ENCODE data around the gene POFUT2. TPM values are rescaled to one million over a fixed set of nuclear protein-coding genes. Genes with fewer than 3 reads are reported as not detected.

POFUT2 gene
- total RNA-seq, 2 experiments from 2014 or later: 56.6 to 57.2 TPM

DNA sequence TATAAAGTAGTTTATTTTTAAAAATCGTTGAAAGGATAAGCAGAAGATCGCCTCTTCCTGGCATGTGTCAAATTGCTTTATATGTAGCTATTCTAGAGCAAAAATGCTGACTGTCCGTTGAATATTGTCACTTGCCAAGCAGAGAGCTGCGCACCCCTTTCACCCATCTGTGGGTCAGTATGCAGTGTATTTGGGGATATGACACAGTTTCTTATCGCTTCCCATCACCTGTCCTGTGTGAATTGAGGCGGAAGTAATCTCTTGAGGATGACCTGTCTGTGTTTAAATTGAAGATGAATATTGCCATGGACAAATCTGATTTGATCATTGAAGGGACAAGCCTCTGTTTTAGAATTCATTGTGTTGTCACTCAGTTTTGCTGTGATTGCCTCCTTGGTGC is 52.2 kb downstream of the POFUT2 start:
- Histone ChIP-seq H3K27ac (ENCODE audit: low read depth in 1 of 2, low read length in 2 of 2) (no peak overlapping the region), H3K9me3 (ENCODE audit: control insufficient read depth in 1 of 2, insufficient read depth in 1 of 2, low read length in 2 of 2) (no peaks in the 10 kb centered on the region), H3K36me3 (ENCODE audit: insufficient read depth, low read length) (no peaks in the 10 kb centered on the region), H3K27me3 (ENCODE audit: control insufficient read depth in 1 of 2, insufficient read depth in 2 of 2, low read length in 2 of 2) (peaks cover 11 to 15% of the 10 kb centered on the region in 2 experiments), H3K4me3 (ENCODE audit: low read length) (no peak overlapping the region), H3K4me1 (ENCODE audit: insufficient read depth, low read length) (peaks cover 13% of the 10 kb centered on the region)
- DNase-seq (no peak), ATAC-seq (ENCODE audit: poor library complexity) (no peak)
- CTCF ChIA-PET: no interaction called here
- POLR2A ChIA-PET: no interaction called here
- Mint-ChIP-seq H3K4me3 (no peak overlapping the region), H3K4me1 (ENCODE audit: low read depth) (peaks cover 8% of the 10 kb centered on the region), H3K36me3 (ENCODE audit: low read depth) (no peaks in the 10 kb centered on the region), H3K27me3 (peaks cover 27% of the 10 kb centered on the region), H3K27ac (no peak overlapping the region), H3K9me3 (no peaks in the 10 kb centered on the region)
- TF ChIP-seq, protein P1, sequence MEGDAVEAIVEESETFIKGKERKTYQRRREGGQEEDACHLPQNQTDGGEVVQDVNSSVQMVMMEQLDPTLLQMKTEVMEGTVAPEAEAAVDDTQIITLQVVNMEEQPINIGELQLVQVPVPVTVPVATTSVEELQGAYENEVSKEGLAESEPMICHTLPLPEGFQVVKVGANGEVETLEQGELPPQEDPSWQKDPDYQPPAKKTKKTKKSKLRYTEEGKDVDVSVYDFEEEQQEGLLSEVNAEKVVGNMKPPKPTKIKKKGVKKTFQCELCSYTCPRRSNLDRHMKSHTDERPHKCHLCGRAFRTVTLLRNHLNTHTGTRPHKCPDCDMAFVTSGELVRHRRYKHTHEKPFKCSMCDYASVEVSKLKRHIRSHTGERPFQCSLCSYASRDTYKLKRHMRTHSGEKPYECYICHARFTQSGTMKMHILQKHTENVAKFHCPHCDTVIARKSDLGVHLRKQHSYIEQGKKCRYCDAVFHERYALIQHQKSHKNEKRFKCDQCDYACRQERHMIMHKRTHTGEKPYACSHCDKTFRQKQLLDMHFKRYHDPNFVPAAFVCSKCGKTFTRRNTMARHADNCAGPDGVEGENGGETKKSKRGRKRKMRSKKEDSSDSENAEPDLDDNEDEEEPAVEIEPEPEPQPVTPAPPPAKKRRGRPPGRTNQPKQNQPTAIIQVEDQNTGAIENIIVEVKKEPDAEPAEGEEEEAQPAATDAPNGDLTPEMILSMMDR (IDR thresholded peaks at IDR 0.05): no peak
- intact Hi-C loops (cut with DNase I, micrococcal nuclease): no loop called here

DNA sequence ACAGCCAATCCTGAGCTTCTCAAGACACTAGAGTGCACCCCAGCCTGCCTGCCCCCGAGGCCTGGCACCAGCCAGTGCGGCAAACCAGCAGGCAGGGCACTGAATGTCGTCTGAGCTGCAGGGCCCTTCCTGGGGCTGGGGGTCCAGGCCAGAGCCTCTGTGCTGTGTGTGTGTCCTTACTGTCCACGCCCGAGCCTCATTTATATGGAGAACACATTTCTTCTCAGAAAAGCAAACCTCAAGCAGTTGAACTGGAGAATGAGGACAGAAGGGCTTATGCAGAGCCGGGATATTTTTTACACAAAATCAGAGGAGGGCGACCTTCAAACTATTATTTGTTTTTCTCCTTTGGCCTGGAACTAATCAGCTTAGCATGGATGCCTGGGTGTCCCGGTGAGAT is 52.7 kb downstream of the POFUT2 start:
- ChIA-PET POLR2A (no interaction called here), CTCF (no interaction called here)
- Histone ChIP-seq H3K9me3 (ENCODE audit: control insufficient read depth in 1 of 2, insufficient read depth in 1 of 2, low read length in 2 of 2) (no peaks in the 10 kb centered on the region), H3K36me3 (ENCODE audit: insufficient read depth, low read length) (no peaks in the 10 kb centered on the region), H3K27ac (ENCODE audit: low read depth in 1 of 2, low read length in 2 of 2) (no peak overlapping the region), H3K27me3 (ENCODE audit: control insufficient read depth in 1 of 2, insufficient read depth in 2 of 2, low read length in 2 of 2) (peaks cover 11 to 15% of the 10 kb centered on the region in 2 experiments), H3K4me1 (ENCODE audit: insufficient read depth, low read length) (peaks cover 13% of the 10 kb centered on the region), H3K4me3 (ENCODE audit: low read length) (no peak overlapping the region)
- TF ChIP-seq, protein P1 (IDR thresholded peaks at IDR 0.05): no peak
- Mint-ChIP-seq H3K27me3 (peaks cover 25% of the 10 kb centered on the region), H3K9me3 (no peaks in the 10 kb centered on the region), H3K36me3 (ENCODE audit: low read depth) (no peaks in the 10 kb centered on the region), H3K27ac (no peak overlapping the region), H3K4me1 (ENCODE audit: low read depth) (peaks cover 8% of the 10 kb centered on the region), H3K4me3 (no peak overlapping the region)
- DNase-seq (no peak), ATAC-seq (ENCODE audit: poor library complexity) (no peak)
- intact Hi-C loops (cut with DNase I, micrococcal nuclease): no loop called here

DNA sequence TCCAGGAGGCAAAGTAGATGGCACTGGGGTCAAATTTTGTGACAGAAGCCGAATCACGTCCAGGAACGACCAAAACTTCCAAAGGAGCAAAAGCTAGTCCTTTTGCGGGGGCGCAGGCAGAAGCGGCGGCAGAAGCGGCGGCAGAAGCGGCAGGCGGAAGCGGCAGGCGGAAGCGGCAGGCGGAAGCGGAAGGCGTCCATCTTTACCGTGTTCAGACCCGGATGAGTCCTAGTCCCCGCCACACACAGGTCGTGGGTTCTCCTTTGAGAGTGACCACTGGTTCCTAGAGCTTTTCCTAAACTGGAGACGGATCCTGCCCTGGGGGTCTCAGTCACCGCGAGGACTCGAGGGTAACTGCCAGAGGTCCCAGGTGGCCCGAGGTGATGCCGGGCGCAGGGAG is 53.6 kb downstream of the POFUT2 start:
- ChIA-PET POLR2A (interaction anchor here (0.6 kb wide), 1 partner anchor 331 kb away, joined by 3 read pairs; no protein-coding TSS in a partner anchor), CTCF (interaction anchor here (1.6 kb wide), 1 partner anchor 19 kb away, joined by 4 read pairs; no protein-coding TSS in a partner anchor)
- ATAC-seq (ENCODE audit: poor library complexity): no peak

More for the DNA sequence above, 53.6 kb downstream of the POFUT2 start:
- Mint-ChIP-seq H3K36me3 (ENCODE audit: low read depth) (no peaks in the 10 kb centered on the region), H3K4me1 (ENCODE audit: low read depth) (peaks cover 8% of the 10 kb centered on the region), H3K9me3 (no peaks in the 10 kb centered on the region), H3K27me3 (peaks cover 18% of the 10 kb centered on the region), H3K27ac (no peak overlapping the region), H3K4me3 (no peak overlapping the region)
- Histone ChIP-seq H3K4me3 (ENCODE audit: low read length) (peak overlapping the region; percentile 22), H3K27me3 (ENCODE audit: control insufficient read depth in 1 of 2, insufficient read depth in 2 of 2, low read length in 2 of 2) (peaks cover 11 to 15% of the 10 kb centered on the region in 2 experiments), H3K9me3 (ENCODE audit: control insufficient read depth in 1 of 2, insufficient read depth in 1 of 2, low read length in 2 of 2) (no peaks in the 10 kb centered on the region), H3K36me3 (ENCODE audit: insufficient read depth, low read length) (no peaks in the 10 kb centered on the region), H3K27ac (ENCODE audit: low read depth in 1 of 2, low read length in 2 of 2) (no peak overlapping the region), H3K4me1 (ENCODE audit: insufficient read depth, low read length) (peaks cover 13% of the 10 kb centered on the region)
- peak in 1 of 14 experiments; percentile 7 for DNase-seq
- intact Hi-C loops (cut with DNase I, micrococcal nuclease): no loop called here
- TF ChIP-seq, protein P1 (IDR thresholded peaks at IDR 0.05): no peak
